GM12878 (cell line): ENCODE measurements around the gene IL4I1. TPM values are rescaled to one million over a fixed set of nuclear protein-coding genes. Genes with fewer than 3 reads are reported as not detected.

Experiments used
- ASH2L ChIP-seq: fragments of 300-600, 200-600 bp; sonication (generic); IDR thresholded peaks from 2 replicates; pipeline ENCODE4 v1.6.1; 2017; ENCODE audit warnings: low read depth, mild to moderate bottlenecking, borderline replicate concordance
- BMI1 ChIP-seq: fragments of 450-650 bp; IDR thresholded peaks from 2 replicates; pipeline ENCODE4 v1.6.1; 2016; ENCODE audit warnings: mild to moderate bottlenecking, moderate library complexity, borderline replicate concordance
- BRCA1 ChIP-seq: IDR thresholded peaks from 2 replicates; pipeline ENCODE4 v1.6.1; 2011; ENCODE audit warnings: low read depth, low read length, improper control_type of control experiment
- CEBPB ChIP-seq, 2 experiments: fragments of 150-350 bp in 1 of 2; IDR thresholded peaks; 2 replicates each; pipeline ENCODE4 v1.6.1; 2012 to 2014; ENCODE audit warnings: low read depth in 2 of 2, low read length in 2 of 2, borderline replicate concordance in 1 of 2, inconsistent platforms in 1 of 2
- CHD2 ChIP-seq: IDR thresholded peaks from 2 replicates; pipeline ENCODE4 v1.6.1; 2011; ENCODE audit warnings: low read depth, low read length, improper control_type of control experiment, borderline replicate concordance
- CREB1 ChIP-seq: IDR thresholded peaks from 2 replicates; pipeline ENCODE4 v1.6.1; 2012; ENCODE audit warnings: low read depth, mild to moderate bottlenecking, inconsistent platforms
- ESRRA ChIP-seq: IDR thresholded peaks from 2 replicates; pipeline ENCODE4 v1.6.1; 2012; ENCODE audit warnings: mild to moderate bottlenecking, low read length, improper control_type of control experiment
- FOXM1 ChIP-seq: IDR thresholded peaks from 2 replicates; pipeline ENCODE4 v1.6.1; 2012; ENCODE audit warnings: low read depth, mild to moderate bottlenecking, inconsistent platforms, low read length, moderate library complexity
- GABPA ChIP-seq: IDR thresholded peaks from 2 replicates; pipeline ENCODE4 v1.6.1; 2014; ENCODE audit warnings: antibody characterized with exemption, low read depth, mild to moderate bottlenecking, inconsistent platforms
- IRF4 ChIP-seq: IDR thresholded peaks from 2 replicates; pipeline ENCODE4 v1.6.1; 2011; ENCODE audit warnings: low read depth, low read length
- KLF5 ChIP-seq: fragments of 450-650 bp; IDR thresholded peaks from 2 replicates; pipeline ENCODE4 v1.6.1; 2014; ENCODE audit warnings: mild to moderate bottlenecking; ENCODE audit not compliant: partially characterized antibody
- MEF2A ChIP-seq: IDR thresholded peaks from 2 replicates; pipeline ENCODE4 v1.6.1; 2011; ENCODE audit warnings: low read depth, mild to moderate bottlenecking, low read length, moderate library complexity; ENCODE audit not compliant: insufficient read depth
- MTA2 ChIP-seq: fragments of 450-650 bp; IDR thresholded peaks from 2 replicates; pipeline ENCODE4 v1.6.1; 2016; ENCODE audit warnings: low read depth, mild to moderate bottlenecking, moderate library complexity
- NFYB ChIP-seq: IDR thresholded peaks from 2 replicates; pipeline ENCODE4 v1.6.1; 2011; ENCODE audit warnings: low read depth, mild to moderate bottlenecking, low read length, improper control_type of control experiment, moderate library complexity; ENCODE audit not compliant: insufficient read depth
- NRF1 ChIP-seq: conservative IDR thresholded peaks from 2 replicates; pipeline ENCODE4 v1.6.1; 2011; ENCODE audit warnings: mild to moderate bottlenecking, low read depth, low read length, improper control_type of control experiment
- PAX8 ChIP-seq: fragments of 450-650 bp; IDR thresholded peaks from 2 replicates; pipeline ENCODE4 v1.6.1; 2017; ENCODE audit warnings: mild to moderate bottlenecking, moderate library complexity
- POLR2AphosphoS2 ChIP-seq: IDR thresholded peaks from 2 replicates; pipeline ENCODE4 v1.6.1; 2011; ENCODE audit warnings: low read depth, mild to moderate bottlenecking, low read length, improper control_type of control experiment, moderate library complexity
- SIX5 ChIP-seq: IDR thresholded peaks from 2 replicates; pipeline ENCODE4 v1.6.1; 2011; ENCODE audit warnings: mild to moderate bottlenecking, low read depth, low read length, moderate library complexity; ENCODE audit not compliant: severe bottlenecking
- SREBF1 ChIP-seq: IDR thresholded peaks from 2 replicates; pipeline ENCODE4 v1.6.1; 2012; ENCODE audit warnings: mild to moderate bottlenecking, low read length
- SRF ChIP-seq, 2 experiments: IDR thresholded peaks; 2 replicates each; pipeline ENCODE4 v1.6.1; 2011; ENCODE audit warnings: low read depth in 2 of 2, low read length in 2 of 2, mild to moderate bottlenecking in 1 of 2, moderate library complexity in 1 of 2
- TBL1XR1 ChIP-seq: IDR thresholded peaks from 2 replicates; pipeline ENCODE4 v1.6.1; 2012; ENCODE audit warnings: low read depth, low read length, improper control_type of control experiment
- YY1 ChIP-seq: IDR thresholded peaks from 2 replicates; pipeline ENCODE4 v1.6.1; 2011; ENCODE audit warnings: low read depth, mild to moderate bottlenecking, low read length
- ZBED1 ChIP-seq: IDR thresholded peaks from 2 replicates; pipeline ENCODE4 v1.6.1; 2016; ENCODE audit warnings: borderline replicate concordance
- ZNF384 ChIP-seq: IDR thresholded peaks from 2 replicates; pipeline ENCODE4 v1.6.1; 2012; ENCODE audit warnings: low read depth, mild to moderate bottlenecking, low read length, improper control_type of control experiment, borderline replicate concordance
- polyA plus RNA-seq, 11 experiments: library from polyadenylated mRNA; depleted of rRNA in 4 of 11; unstranded in 6 of 11; stranded (reverse) in 5 of 11; fragments of >200 nt; fragmentation: Nextera tagmentation in 4 of 11; fragmentation: Illumina TruSeq in 1 of 11; extraction: Ambion mirVana in 4 of 11; extraction: Trizol in 1 of 11; gene quantifications; 1 replicate in 1 of 11; 2 replicates in 10 of 11; pipeline versions ENCODE4 v1.2.1 to v1.2.3, GENCODE V29; 2011 to 2016; ENCODE audit warnings: inconsistent platforms in 2 of 11, missing spikeins in 2 of 11, low read depth in 1 of 11
- total RNA-seq, 4 experiments: library from RNA; depleted of rRNA in 3 of 4; stranded (reverse); fragments of >200 nt in 3 of 4; fragmentation: Illumina TruSeq in 1 of 4; extraction: Trizol in 1 of 4; gene quantifications; 2 replicates each; pipeline versions ENCODE4 v1.2.1 to v1.2.3, GENCODE V29; 2013 to 2021
- TF ChIP-seq, protein P1 (sequence below): fragments of 450-650 bp; IDR thresholded peaks from 2 replicates; pipeline ENCODE4 v1.6.1; 2017; ENCODE audit warnings: mild to moderate bottlenecking, moderate library complexity
- TF ChIP-seq, protein P2 (sequence below): IDR thresholded peaks from 2 replicates; pipeline ENCODE4 v1.6.1; 2012; ENCODE audit warnings: mild to moderate bottlenecking, low read depth, low read length

Gene IL4I1
- total and polyA plus RNA-seq, 10 of the 15 experiments (the other 5 are each of a cell fraction or from before 2014, with no cell fraction given), result 0.62 to 83.8 (median 42.8) TPM

DNA sequence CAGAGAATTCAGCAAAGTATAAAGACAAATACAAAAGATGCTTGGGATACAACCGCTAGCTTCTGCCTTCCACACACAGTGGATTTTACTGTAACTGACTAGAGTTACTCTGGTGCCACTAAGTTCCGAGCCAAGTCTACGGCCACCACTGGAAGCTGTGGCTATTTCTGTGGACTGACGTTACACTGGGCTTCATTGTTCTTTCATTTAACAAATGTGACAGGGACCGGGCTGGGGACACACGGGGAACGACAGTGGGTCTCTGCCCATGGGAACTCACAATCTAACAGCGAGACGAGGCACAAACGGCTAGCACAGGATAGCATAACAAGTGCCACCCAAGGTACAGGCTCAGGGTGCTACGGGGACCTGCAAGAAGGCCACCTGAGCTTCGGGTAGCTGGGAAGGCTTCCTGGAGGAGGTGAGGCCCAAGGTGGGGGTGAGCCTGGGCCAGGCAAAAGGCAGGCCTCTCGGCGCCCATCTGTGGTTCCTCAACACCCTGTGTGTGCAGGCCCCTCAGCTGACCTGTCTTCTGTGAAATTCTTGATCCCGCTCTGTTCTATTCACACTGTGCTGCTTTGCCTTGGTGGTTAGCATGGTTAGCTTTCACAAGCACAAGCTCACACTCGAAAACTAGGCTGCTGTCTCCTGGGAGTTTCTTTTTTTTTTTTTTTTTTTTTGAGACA lies 10.3 kb upstream of the IL4I1 start (continued):
- TF ChIP-seq CREB1 (no peak), KLF5 (no peak), ZBED1 (no peak), NFYB (no peak), CHD2 (no peak), ZNF384 (peak; percentile 90), GABPA (no peak), MEF2A (no peak), POLR2AphosphoS2 (no peak), TBL1XR1 (no peak), PAX8 (no peak), YY1 (no peak), SRF (IDR thresholded peaks at IDR 0.05; ENCODE audit: low read depth in 2 of 2, low read length in 2 of 2) (no peak), MTA2 (no peak), IRF4 (no peak), BMI1 (no peak), NRF1 (no peak), SREBF1 (no peak), BRCA1 (no peak), ESRRA (no peak), ASH2L (no peak), FOXM1 (no peak), SIX5 (no peak), CEBPB (IDR thresholded peaks at IDR 0.05; ENCODE audit: borderline replicate concordance in 1 of 2, low read depth in 2 of 2, low read length in 2 of 2) (no peak)
- TF ChIP-seq, protein P1, sequence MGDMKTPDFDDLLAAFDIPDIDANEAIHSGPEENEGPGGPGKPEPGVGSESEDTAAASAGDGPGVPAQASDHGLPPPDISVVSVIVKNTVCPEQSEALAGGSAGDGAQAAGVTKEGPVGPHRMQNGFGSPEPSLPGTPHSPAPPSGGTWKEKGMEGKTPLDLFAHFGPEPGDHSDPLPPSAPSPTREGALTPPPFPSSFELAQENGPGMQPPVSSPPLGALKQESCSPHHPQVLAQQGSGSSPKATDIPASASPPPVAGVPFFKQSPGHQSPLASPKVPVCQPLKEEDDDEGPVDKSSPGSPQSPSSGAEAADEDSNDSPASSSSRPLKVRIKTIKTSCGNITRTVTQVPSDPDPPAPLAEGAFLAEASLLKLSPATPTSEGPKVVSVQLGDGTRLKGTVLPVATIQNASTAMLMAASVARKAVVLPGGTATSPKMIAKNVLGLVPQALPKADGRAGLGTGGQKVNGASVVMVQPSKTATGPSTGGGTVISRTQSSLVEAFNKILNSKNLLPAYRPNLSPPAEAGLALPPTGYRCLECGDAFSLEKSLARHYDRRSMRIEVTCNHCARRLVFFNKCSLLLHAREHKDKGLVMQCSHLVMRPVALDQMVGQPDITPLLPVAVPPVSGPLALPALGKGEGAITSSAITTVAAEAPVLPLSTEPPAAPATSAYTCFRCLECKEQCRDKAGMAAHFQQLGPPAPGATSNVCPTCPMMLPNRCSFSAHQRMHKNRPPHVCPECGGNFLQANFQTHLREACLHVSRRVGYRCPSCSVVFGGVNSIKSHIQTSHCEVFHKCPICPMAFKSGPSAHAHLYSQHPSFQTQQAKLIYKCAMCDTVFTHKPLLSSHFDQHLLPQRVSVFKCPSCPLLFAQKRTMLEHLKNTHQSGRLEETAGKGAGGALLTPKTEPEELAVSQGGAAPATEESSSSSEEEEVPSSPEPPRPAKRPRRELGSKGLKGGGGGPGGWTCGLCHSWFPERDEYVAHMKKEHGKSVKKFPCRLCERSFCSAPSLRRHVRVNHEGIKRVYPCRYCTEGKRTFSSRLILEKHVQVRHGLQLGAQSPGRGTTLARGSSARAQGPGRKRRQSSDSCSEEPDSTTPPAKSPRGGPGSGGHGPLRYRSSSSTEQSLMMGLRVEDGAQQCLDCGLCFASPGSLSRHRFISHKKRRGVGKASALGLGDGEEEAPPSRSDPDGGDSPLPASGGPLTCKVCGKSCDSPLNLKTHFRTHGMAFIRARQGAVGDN, result peak; percentile 68
- TF ChIP-seq, protein P2, sequence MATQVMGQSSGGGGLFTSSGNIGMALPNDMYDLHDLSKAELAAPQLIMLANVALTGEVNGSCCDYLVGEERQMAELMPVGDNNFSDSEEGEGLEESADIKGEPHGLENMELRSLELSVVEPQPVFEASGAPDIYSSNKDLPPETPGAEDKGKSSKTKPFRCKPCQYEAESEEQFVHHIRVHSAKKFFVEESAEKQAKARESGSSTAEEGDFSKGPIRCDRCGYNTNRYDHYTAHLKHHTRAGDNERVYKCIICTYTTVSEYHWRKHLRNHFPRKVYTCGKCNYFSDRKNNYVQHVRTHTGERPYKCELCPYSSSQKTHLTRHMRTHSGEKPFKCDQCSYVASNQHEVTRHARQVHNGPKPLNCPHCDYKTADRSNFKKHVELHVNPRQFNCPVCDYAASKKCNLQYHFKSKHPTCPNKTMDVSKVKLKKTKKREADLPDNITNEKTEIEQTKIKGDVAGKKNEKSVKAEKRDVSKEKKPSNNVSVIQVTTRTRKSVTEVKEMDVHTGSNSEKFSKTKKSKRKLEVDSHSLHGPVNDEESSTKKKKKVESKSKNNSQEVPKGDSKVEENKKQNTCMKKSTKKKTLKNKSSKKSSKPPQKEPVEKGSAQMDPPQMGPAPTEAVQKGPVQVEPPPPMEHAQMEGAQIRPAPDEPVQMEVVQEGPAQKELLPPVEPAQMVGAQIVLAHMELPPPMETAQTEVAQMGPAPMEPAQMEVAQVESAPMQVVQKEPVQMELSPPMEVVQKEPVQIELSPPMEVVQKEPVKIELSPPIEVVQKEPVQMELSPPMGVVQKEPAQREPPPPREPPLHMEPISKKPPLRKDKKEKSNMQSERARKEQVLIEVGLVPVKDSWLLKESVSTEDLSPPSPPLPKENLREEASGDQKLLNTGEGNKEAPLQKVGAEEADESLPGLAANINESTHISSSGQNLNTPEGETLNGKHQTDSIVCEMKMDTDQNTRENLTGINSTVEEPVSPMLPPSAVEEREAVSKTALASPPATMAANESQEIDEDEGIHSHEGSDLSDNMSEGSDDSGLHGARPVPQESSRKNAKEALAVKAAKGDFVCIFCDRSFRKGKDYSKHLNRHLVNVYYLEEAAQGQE, result no peak
